Measurements from ENCODE around the gene PCGF5. TPM values are rescaled to one million over a fixed set of nuclear protein-coding genes. Genes with fewer than 3 reads are reported as not detected.

The PCGF5 gene
- total RNA-seq: 100 to 1,000 TPM in 1 of 9 donors, 10 to 100 TPM in 8; 51.0 to 101 (median 74.9) TPM
- 100 to 1,000 TPM in 1 of 3 donors, 10 to 100 TPM in 2; 22.6 to 145 (median 30.2) TPM for polyA plus RNA-seq
- long read RNA-seq, donor 1, full-length matches to known transcripts: 11 of 17 reads
- long read RNA-seq, donor 1, partial matches to known transcripts: 6 of 17 reads
- long read RNA-seq, donor 1, other reads (novel, unspliced or antisense): 0 of 17 reads
- long read RNA-seq, donor 2, full-length matches to known transcripts: 4 of 4 reads
- long read RNA-seq, donor 2, partial matches to known transcripts: 0 of 4 reads
- long read RNA-seq, donor 2, other reads (novel, unspliced or antisense): 0 of 4 reads
- long read RNA-seq, donor 3, full-length matches to known transcripts: 9 of 25 reads
- long read RNA-seq, donor 3, partial matches to known transcripts: 16 of 25 reads
- long read RNA-seq, donor 3, other reads (novel, unspliced or antisense): 0 of 25 reads
- long read RNA-seq, donor 4, full-length matches to known transcripts: 14 of 38 reads
- long read RNA-seq, donor 4, partial matches to known transcripts: 11 of 38 reads
- long read RNA-seq, donor 4, other reads (novel, unspliced or antisense): 13 of 38 reads
- long read RNA-seq, donor 5, full-length matches to known transcripts: 41 of 72 reads
- long read RNA-seq, donor 5, partial matches to known transcripts: 1 of 72 reads
- long read RNA-seq, donor 5, other reads (novel, unspliced or antisense): 30 of 72 reads
- long read RNA-seq, donor 6, full-length matches to known transcripts: 9 of 14 reads
- long read RNA-seq, donor 6, partial matches to known transcripts: 3 of 14 reads
- long read RNA-seq, donor 6, other reads (novel, unspliced or antisense): 2 of 14 reads
- long read RNA-seq, donor 7, full-length matches to known transcripts: 10 of 16 reads
- long read RNA-seq, donor 7, partial matches to known transcripts: 6 of 16 reads
- long read RNA-seq, donor 7, other reads (novel, unspliced or antisense): 0 of 16 reads
- long read RNA-seq, donor 8, full-length matches to known transcripts: 15 of 15 reads
- long read RNA-seq, donor 8, partial matches to known transcripts: 0 of 15 reads
- long read RNA-seq, donor 8, other reads (novel, unspliced or antisense): 0 of 15 reads
- long read RNA-seq, donor 9, full-length matches to known transcripts: 9 of 9 reads
- long read RNA-seq, donor 9, partial matches to known transcripts: 0 of 9 reads
- long read RNA-seq, donor 9, other reads (novel, unspliced or antisense): 0 of 9 reads
- long read RNA-seq, donor 10, full-length matches to known transcripts: 10 of 10 reads
- long read RNA-seq, donor 10, partial matches to known transcripts: 0 of 10 reads
- long read RNA-seq, donor 10, other reads (novel, unspliced or antisense): 0 of 10 reads

- intact Hi-C loops (cut with DNase I): loop anchor here in 1 of 2 donors (10.0 kb wide), 1 partner anchor 56 kb away; no protein-coding TSS in a partner anchor
- no peaks in the 10 kb centered on the region for H3K9me3 ChIP-seq (replicated peaks in 1 of 3)
- peak within 1 kb of the TSS; percentile 23 to 99 (median 95) for H3K27ac ChIP-seq
- 1% methylated on average over 9 to 66 of the region's 66 CpGs for WGBS, 4 donors
- H3K4me3 ChIP-seq: peak within 1 kb of the TSS; percentile 72 to 98 (median 84)
- peak; percentile 92 to 94 (median 93) for DNase-seq
- TF ChIP-seq POLR2A (IDR thresholded peaks at IDR 0.05): peak; percentile 73 to 93
- TF ChIP-seq, protein P1, sequence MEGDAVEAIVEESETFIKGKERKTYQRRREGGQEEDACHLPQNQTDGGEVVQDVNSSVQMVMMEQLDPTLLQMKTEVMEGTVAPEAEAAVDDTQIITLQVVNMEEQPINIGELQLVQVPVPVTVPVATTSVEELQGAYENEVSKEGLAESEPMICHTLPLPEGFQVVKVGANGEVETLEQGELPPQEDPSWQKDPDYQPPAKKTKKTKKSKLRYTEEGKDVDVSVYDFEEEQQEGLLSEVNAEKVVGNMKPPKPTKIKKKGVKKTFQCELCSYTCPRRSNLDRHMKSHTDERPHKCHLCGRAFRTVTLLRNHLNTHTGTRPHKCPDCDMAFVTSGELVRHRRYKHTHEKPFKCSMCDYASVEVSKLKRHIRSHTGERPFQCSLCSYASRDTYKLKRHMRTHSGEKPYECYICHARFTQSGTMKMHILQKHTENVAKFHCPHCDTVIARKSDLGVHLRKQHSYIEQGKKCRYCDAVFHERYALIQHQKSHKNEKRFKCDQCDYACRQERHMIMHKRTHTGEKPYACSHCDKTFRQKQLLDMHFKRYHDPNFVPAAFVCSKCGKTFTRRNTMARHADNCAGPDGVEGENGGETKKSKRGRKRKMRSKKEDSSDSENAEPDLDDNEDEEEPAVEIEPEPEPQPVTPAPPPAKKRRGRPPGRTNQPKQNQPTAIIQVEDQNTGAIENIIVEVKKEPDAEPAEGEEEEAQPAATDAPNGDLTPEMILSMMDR (IDR thresholded peaks at IDR 0.05): peak in 5 of 6 experiments; percentile 10 to 71 (median 42)
- H3K36me3 ChIP-seq (replicated peaks in 1 of 2): no peaks in the 10 kb centered on the region
- H3K4me1 ChIP-seq (replicated peaks in 1 of 2): peaks cover 14 to 57% of the 10 kb centered on the region in 2 donors
- no peaks in the 10 kb centered on the region for H3K27me3 ChIP-seq
Observed at GRCh38 chr10:91220194-91220953, at the start of gene PCGF5. Gene PCGF5 (plus strand): TSS chr10:91220663. CDS start chr10:91222872, 2,209 bp downstream.

GRCh38 chr10:91171485-91171884, 49.0 kb upstream of the PCGF5 start:
- H3K4me3 ChIP-seq: no peak overlapping the region
- 69 to 84% (median 80%) methylated on average over 3 of the region's 3 CpGs for WGBS, 4 donors
- no peak overlapping the region for H3K27ac ChIP-seq
- no peak for DNase-seq
- TF ChIP-seq, protein P1 (IDR thresholded peaks at IDR 0.05): no peak
- TF ChIP-seq POLR2A (IDR thresholded peaks at IDR 0.05): no peak
- H3K27me3 ChIP-seq: no peaks in the 10 kb centered on the region
- H3K4me1 ChIP-seq (replicated peaks in 1 of 2): peaks cover 0 to 2% of the 10 kb centered on the region in 2 donors
- no peaks in the 10 kb centered on the region for H3K9me3 ChIP-seq (replicated peaks in 1 of 3)
- H3K36me3 ChIP-seq (replicated peaks in 1 of 2): no peaks in the 10 kb centered on the region
- intact Hi-C loops (cut with DNase I): no loop called here

DNA sequence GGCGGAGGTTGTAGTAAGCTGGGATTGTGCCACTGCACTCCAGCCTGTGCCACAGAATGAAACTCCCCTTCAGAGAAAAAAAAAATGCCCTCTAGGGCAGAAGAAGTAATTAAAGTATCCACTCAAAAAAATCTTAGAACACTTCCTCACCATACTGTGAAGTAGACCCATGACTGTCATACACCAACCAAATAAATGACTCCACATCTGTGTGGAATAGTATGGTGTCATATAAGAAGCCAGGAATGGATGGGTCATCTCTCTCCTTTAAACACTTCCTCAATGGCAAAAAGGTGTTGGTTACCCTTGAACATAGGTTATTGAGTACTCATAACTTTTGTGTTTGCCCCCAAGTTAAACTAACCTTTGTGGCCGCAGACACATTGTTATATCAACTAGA, 48.1 kb upstream of the PCGF5 start:
- intact Hi-C loops (cut with DNase I): no loop called here
- no peak overlapping the region for H3K4me3 ChIP-seq

More for the DNA sequence above, 48.1 kb upstream of the PCGF5 start:
- Histone ChIP-seq H3K27ac (no peak overlapping the region), H3K36me3 (replicated peaks in 1 of 2) (no peaks in the 10 kb centered on the region), H3K4me1 (replicated peaks in 1 of 2) (no peaks in the 10 kb centered on the region), H3K9me3 (replicated peaks in 1 of 3) (no peaks in the 10 kb centered on the region), H3K27me3 (no peaks in the 10 kb centered on the region)
- 99 to 100% (median 100%) methylated on average over 2 of the region's 2 CpGs for WGBS, 4 donors
- TF ChIP-seq POLR2A (IDR thresholded peaks at IDR 0.05): no peak
- no peak for DNase-seq

Data from adrenal gland (tissue), 19 donors.